ENCODE data around the gene IL26.
A peak's percentile ranks its signal among the peaks of the same experiment; 100 is the strongest.
"Not testable (repeated sequence)": the region's sequence is repeated elsewhere in the genome, so short reads cannot be mapped to it uniquely, and the experiment has no call there.

Gene IL26

GRCh38 chr12:68240079-68240478, 14.5 kb upstream of the IL26 start:
- DNase-seq (ENCODE audit: low read depth): no peak

- no peak for DNase-seq (ENCODE audit: low read depth)
Measured at GRCh38 chr12:68239309-68239982, 13.8 kb upstream of the IL26 start.

DNA sequence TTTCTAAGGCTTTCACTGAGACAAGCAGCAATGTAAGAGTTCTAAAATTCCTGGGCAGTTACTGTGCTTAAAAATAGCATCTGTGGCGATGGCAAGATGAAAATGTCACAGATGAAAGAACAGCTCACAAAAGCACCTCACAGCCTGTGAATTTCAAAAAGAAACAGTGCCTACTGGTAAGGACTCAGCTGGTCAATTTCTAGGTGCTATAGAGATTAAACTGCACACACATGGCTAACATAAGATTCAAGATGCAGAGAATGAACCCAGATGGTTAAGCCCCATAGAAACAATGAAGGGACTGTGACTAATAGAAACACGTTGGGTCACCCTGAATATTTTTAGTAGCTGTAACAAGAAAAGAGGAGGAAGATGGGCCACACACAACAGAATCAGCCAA, 12.0 kb upstream of the IL26 start:
- DNase-seq (ENCODE audit: low read depth): no peak

GRCh38 chr12:68237078-68237477, 11.5 kb upstream of the IL26 start:
- DNase-seq (ENCODE audit: low read depth): no peak

DNA sequence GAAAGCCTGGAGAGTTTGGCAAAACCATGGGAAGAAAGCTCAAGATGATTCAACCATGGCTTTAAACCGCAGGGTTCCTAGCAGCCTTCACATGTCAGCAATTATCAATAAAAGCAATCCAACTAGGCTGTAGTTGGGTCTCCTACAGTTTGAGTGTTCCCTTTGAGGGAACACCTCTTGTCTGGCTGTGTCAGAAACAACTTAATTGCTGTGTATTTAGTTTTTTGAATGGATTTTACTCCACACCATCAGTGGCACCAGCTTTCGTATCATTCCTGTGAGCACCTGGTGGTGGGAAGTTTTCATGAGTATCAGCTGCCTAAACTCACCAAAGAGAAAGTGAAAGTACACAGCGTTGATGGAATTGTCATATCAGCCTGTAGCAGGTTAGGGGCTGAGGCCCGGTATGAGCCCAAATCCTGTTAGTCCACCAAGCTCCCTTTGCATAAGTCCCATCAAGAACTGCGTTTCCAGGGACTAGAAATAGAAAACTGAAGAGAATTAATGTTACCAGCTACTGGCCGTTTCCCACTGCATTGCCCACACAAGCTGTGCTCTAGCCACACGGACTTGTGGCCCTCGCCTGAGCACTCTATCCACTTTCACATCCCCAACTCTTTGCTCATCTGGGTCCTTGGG, 10.9 kb upstream of the IL26 start:
- DNase-seq (ENCODE audit: low read depth): peak; percentile 15

DNA sequence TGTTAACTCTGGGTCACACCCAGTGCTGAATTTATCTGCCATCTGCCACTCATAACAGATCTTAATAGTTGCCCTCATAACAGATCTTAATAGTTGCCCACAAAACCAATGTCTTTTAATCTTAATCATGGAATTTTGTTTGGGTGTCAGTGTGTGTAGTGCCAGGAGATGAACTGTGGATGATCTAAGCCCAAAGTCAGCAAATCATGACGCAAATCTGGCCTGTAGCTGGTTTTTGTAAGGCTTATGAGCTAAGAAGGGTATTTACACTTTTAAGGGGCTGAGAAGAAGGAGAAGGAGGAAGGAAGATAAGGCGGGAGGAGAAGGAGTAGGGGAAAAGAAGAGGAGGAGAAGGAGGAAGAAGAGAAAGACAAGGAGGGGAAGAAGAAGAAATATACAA, 10.0 kb upstream of the IL26 start:
- DNase-seq (ENCODE audit: low read depth): no peak

DNA sequence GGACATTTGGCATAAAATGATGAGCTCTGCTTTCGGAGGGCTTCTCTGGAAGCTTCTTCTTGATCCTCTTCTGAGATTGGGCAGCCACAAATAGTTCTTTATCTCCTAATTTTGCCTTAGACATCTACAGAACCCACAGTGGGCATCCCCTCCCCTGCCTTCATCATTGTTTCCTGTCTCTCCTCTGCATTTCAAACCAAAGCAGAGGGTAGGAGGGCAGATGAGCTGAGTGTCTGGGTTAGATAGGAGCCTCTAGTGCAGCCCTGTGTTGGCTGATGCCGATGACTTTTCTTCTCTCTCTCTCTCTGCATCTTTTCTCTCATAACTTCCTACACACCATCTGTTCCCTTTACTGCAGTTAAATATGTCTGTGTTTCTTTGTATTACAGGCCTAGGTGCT, 8.5 kb upstream of the IL26 start:
- DNase-seq (ENCODE audit: low read depth): no peak

DNA sequence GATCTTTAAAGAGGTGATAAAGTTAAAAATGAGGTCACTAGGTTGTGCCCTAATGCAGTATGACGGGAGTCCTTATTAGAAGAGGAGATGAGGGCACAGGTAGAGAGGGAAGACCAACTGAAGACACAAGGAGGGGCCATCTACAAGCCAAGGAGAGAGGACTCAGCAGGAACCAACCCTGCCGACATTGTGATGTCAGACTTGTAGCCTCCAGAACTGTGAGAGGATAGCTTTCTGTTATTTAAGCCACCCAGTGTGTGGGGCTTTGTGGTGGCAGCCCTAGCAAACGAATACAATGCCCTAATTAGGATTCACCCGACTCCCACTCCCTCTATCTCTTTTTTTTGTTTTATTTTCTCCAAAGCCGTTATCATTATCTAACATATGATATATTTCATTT, 7.9 kb upstream of the IL26 start:
- DNase-seq (ENCODE audit: low read depth): no peak

- no peak for DNase-seq (ENCODE audit: low read depth)
Measured at GRCh38 chr12:68231691-68232090, 6.1 kb upstream of the IL26 start.

DNA sequence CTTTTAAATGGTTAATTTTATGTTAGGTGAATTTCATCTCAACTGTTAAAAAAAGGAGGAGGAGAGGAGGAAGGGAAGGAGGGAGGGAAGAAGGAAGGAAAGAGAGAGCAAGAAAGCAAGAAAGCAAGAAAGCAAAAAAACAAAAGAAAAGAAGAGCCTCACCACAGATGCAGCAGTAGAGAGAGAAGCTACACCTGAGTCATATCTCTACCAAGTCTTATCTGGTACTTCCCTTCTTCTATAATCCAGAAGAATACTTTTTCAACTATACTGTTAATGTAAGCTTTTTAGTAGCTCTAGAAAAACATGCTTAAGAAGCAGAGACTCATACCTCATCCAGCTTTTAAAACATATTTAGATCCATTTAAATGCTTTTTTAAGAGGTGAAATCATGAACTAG, 5.6 kb upstream of the IL26 start:
- no peak for DNase-seq (ENCODE audit: low read depth)

GRCh38 chr12:68229956-68230355, 4.3 kb upstream of the IL26 start:
- no peak for DNase-seq (ENCODE audit: low read depth)

- DNase-seq (ENCODE audit: low read depth): no peak
Measured at GRCh38 chr12:68227356-68227755, 1.7 kb upstream of the IL26 start.

DNA sequence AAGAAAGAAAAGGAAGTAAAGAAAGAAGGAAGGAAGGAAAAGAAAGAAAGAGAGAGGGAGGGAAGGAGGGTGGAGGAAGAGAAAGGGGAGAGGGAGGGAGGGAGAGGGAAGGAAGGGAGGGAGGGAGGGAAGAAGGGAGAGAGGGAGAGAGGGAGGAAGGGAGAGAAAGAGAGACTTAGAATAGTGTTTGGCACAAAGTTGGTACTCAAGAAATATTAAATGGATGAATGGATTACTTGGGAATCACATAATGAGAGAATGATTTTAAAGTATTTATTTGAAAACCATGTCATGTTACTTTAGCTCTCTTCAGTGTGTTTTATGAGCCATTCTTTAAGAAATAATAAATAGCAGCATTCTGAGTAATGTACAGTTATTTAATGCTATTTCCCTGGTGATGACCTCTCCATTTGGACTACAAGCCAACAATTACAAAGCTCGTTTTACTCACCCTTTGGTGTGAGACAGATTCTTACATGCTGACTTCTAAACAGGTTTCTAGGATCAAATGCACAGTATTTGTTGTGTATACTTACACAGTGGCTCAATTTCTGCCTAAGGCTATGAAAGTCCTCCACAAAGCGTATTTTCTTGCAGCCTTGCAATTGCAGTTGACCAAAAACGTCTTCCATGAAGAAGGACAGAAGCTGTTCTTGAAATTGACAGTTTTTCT, 861 bp downstream of the IL26 start:
- no peak for DNase-seq (ENCODE audit: low read depth)

GRCh38 chr12:68223067-68223747, 2.4 kb downstream of the IL26 start:
- DNase-seq (ENCODE audit: low read depth): peak; percentile 52

DNA sequence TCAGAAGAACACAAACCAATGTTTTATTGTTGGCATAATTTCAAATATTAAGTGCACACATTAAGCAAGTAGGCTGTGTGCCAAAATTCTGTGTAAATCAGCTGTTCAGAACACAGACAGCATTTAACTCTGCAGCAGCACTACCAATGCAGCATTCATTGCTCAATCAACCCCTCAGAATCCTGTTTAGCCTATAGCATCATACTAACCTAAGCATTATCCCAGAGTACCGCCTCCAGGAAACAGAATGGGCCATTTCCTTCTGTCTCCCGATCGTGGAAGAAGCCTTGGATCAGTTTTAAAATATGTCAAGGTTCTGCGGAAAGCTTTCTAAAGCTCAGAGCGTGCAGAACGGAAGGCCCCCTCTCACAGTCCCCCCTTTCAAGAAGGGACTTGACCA, 3.3 kb downstream of the IL26 start:
- no peak for DNase-seq (ENCODE audit: low read depth)

- no peak for DNase-seq (ENCODE audit: low read depth)
Measured at GRCh38 chr12:68221497-68221896, 4.1 kb downstream of the IL26 start.

GRCh38 chr12:68210875-68211274, 14.7 kb downstream of the IL26 start:
- no peak for DNase-seq (ENCODE audit: low read depth)

GRCh38 chr12:68209048-68209728, 16.4 kb downstream of the IL26 start:
- DNase-seq (ENCODE audit: low read depth): not testable (repeated sequence)

DNA sequence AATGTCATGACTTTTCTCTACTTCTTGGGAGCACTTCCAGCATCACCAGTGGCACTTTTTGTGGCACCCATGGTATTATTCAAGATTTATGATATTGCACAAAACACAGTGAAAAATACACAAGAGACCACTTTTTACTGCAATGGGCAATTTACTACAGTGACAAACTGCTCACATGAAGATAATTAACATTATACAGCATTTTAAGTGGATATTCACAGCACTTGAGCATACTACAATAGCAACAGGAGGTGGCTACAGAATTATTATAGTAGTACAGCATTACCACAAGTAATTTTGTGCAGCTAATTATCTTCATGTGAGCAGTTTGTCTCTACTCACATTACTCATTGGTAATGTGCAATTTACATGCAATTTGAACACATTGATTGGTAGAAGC, 18.3 kb downstream of the IL26 start:
- DNase-seq (ENCODE audit: low read depth): no peak

DNA sequence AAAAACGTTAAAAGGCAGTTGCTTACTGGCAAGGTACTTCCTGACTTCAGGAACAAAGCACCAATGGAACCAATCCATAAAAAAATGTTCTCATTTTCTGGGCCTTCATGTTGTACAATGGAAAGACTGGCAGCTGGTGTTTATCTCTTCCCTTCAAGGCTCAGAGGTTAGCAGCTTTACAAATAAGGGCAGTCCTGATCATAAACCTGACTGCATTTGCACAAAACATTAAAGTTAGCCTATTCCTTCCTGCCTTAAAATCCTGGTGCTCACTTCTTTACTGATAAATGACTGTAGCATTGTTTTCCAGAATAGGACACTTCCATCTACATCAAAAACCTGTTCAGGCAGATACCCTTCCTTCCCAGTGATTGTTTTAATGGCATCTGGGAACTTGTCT, 19.2 kb downstream of the IL26 start:
- DNase-seq (ENCODE audit: low read depth): no peak

- DNase-seq (ENCODE audit: low read depth): no peak
Measured at GRCh38 chr12:68203460-68203875, 22.1 kb downstream of the IL26 start.

DNA sequence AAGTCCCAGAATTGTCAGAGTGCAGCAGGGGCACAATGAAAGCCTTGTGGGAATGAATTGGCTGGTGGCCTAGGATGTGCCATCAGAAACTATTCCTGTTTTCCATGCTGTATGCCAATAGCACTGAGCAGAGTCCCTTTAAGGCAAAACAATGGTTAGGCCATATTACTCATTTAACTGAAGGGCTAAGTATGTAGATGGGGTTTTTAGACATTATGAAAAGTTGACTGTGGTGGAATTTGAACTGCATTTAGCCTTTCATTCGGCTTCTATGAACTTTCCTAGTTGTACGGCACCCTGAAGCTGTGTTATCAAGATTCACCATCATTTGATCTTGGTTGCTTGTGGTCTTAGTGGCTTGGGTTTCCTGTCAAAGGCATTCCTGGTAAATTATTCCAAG, 24.8 kb downstream of the IL26 start:
- DNase-seq (ENCODE audit: low read depth): no peak
